Measurements from ENCODE around the gene WDR7. TPM values are rescaled to one million over a fixed set of nuclear protein-coding genes. Genes with fewer than 3 reads are reported as not detected.

WDR7 gene
- total RNA-seq, 6 donors from 2014 or later, result 17.8 to 58.7 (median 26.7) TPM

- Histone ChIP-seq H3K4me1 (peaks cover 0 to 5% (median 0%) of the 10 kb centered on the region in 4 donors), H3K9me3 (no peaks in the 10 kb centered on the region), H3K4me3 (no peak overlapping the region), H3K27ac (no peak overlapping the region), H3K27me3 (no peaks in the 10 kb centered on the region), H3K36me3 (peaks cover 0 to 4% (median 1%) of the 10 kb centered on the region in 4 donors)
- whole genome bisulfite sequencing, 2 donors, result 85% methylated on average over 2 of the region's 2 CpGs
- ATAC-seq (ENCODE audit: low FRiP score in 2 of 2) (no peak), DNase-seq (no peak)
- TF ChIP-seq POLR2AphosphoS5 (IDR thresholded peaks at IDR 0.05) (no peak), EP300 (IDR thresholded peaks at IDR 0.05) (no peak), CTCF (IDR thresholded peaks at IDR 0.05) (no peak), POLR2A (IDR thresholded peaks at IDR 0.05) (no peak)
Measured at GRCh38 chr18:56807901-56808300, 156.7 kb downstream of the WDR7 start.

GRCh38 chr18:56812674-56813073, 161.5 kb downstream of the WDR7 start:
- Histone ChIP-seq H3K9me3 (no peaks in the 10 kb centered on the region), H3K27ac (no peak overlapping the region), H3K27me3 (no peaks in the 10 kb centered on the region), H3K4me1 (peaks cover 0 to 5% (median 0%) of the 10 kb centered on the region in 4 donors), H3K4me3 (no peak overlapping the region), H3K36me3 (no peaks in the 10 kb centered on the region)
- TF ChIP-seq POLR2AphosphoS5 (IDR thresholded peaks at IDR 0.05) (no peak), CTCF (IDR thresholded peaks at IDR 0.05) (no peak), POLR2A (IDR thresholded peaks at IDR 0.05) (no peak), EP300 (IDR thresholded peaks at IDR 0.05) (no peak)
- DNase-seq (no peak), ATAC-seq (ENCODE audit: low FRiP score in 2 of 2) (no peak)
- 96 to 98% methylated on average over 4 of the region's 5 CpGs for whole genome bisulfite sequencing, 2 donors

- no peak for TF ChIP-seq POLR2AphosphoS5 (IDR thresholded peaks at IDR 0.05)
- TF ChIP-seq CTCF (IDR thresholded peaks at IDR 0.05), result no peak
- no peak for TF ChIP-seq POLR2A (IDR thresholded peaks at IDR 0.05)
- TF ChIP-seq EP300 (IDR thresholded peaks at IDR 0.05), result no peak
- no peaks in the 10 kb centered on the region for H3K9me3 ChIP-seq
- H3K4me3 ChIP-seq, result no peak overlapping the region
- DNase-seq (no peak), ATAC-seq (ENCODE audit: low FRiP score in 2 of 2) (no peak)
- H3K27ac ChIP-seq, result no peak overlapping the region
- H3K4me1 ChIP-seq, result peaks cover 0 to 4% (median 0%) of the 10 kb centered on the region in 4 donors
- H3K27me3 ChIP-seq, result no peaks in the 10 kb centered on the region
- WGBS, 2 donors, result 92 to 93% methylated on average over 7 of the region's 7 CpGs
- no peaks in the 10 kb centered on the region for H3K36me3 ChIP-seq
Measured at GRCh38 chr18:56815926-56816325, 164.8 kb downstream of the WDR7 start.

- TF ChIP-seq EP300 (IDR thresholded peaks at IDR 0.05) (no peak), CTCF (IDR thresholded peaks at IDR 0.05) (no peak), POLR2AphosphoS5 (IDR thresholded peaks at IDR 0.05) (no peak), POLR2A (IDR thresholded peaks at IDR 0.05) (no peak)
- ATAC-seq (ENCODE audit: low FRiP score in 2 of 2), result no peak
- Histone ChIP-seq H3K4me3 (no peak overlapping the region), H3K9me3 (no peaks in the 10 kb centered on the region), H3K4me1 (no peaks in the 10 kb centered on the region), H3K36me3 (no peaks in the 10 kb centered on the region), H3K27ac (no peak overlapping the region), H3K27me3 (no peaks in the 10 kb centered on the region)
- WGBS, 2 donors, result 95 to 100% methylated on average over 1 of the region's 1 CpG
- DNase-seq, result no peak
Measured at GRCh38 chr18:56823986-56824565, 172.9 kb downstream of the WDR7 start.

GRCh38 chr18:56825321-56825720, 174.2 kb downstream of the WDR7 start:
- DNase-seq (no peak), ATAC-seq (ENCODE audit: low FRiP score in 2 of 2) (no peak)
- Histone ChIP-seq H3K27me3 (no peaks in the 10 kb centered on the region), H3K4me3 (no peak overlapping the region), H3K27ac (no peak overlapping the region), H3K9me3 (no peaks in the 10 kb centered on the region), H3K36me3 (no peaks in the 10 kb centered on the region), H3K4me1 (no peaks in the 10 kb centered on the region)
- WGBS, 2 donors, result 62 to 72% methylated on average over 1 of the region's 1 CpG
- no peak for TF ChIP-seq POLR2AphosphoS5 (IDR thresholded peaks at IDR 0.05)
- TF ChIP-seq POLR2A (IDR thresholded peaks at IDR 0.05), result no peak
- no peak for TF ChIP-seq EP300 (IDR thresholded peaks at IDR 0.05)
- no peak for TF ChIP-seq CTCF (IDR thresholded peaks at IDR 0.05)
